SK-N-SH treated with all-trans-retinoic acid at 6 μM for 48 hours (cell line): ENCODE data around the gene ITGB2.

Experiments
- ATAC-seq: fragments of 200-7000 bp; cut with Tn5 transposase; 3 replicates; pipeline ENCODE4 v1.9.1; 2020; ENCODE audit warnings: mild to moderate bottlenecking, moderate library complexity
- ARNTL ChIP-seq: fragments of 450-650 bp; formaldehyde crosslinking; IDR thresholded peaks from 2 replicates; pipeline ENCODE4 v1.5.0; 2020; ENCODE audit warnings: low read depth, mild to moderate bottlenecking, moderate library complexity, borderline replicate concordance
- BACH2 ChIP-seq: fragments of 250-450 bp; sonication (Bioruptor Pico); IDR thresholded peaks from 2 replicates; pipeline ENCODE4 v1.9.0; 2021; ENCODE audit warnings: mild to moderate bottlenecking, borderline replicate concordance
- CSDC2 ChIP-seq: fragments of 250-450 bp; sonication (Bioruptor Pico); IDR thresholded peaks from 2 replicates; pipeline ENCODE4 v1.5.0; 2020; ENCODE audit warnings: mild to moderate bottlenecking, moderate library complexity
- ESRRG ChIP-seq: fragments of 250-450 bp; sonication (Bioruptor Pico); IDR thresholded peaks from 2 replicates; pipeline ENCODE4 v1.6.1; 2021; ENCODE audit warnings: mild to moderate bottlenecking
- GLIS3 ChIP-seq: fragments of 250-450 bp; sonication (Bioruptor Pico); IDR thresholded peaks from 2 replicates; pipeline ENCODE4 v1.5.0; 2020; ENCODE audit warnings: mild to moderate bottlenecking, moderate library complexity
- ISL1 ChIP-seq: fragments of 250-450 bp; sonication (Bioruptor Pico); IDR thresholded peaks from 2 replicates; pipeline ENCODE4 v2.1.2; 2022; ENCODE audit warnings: mild to moderate bottlenecking, moderate library complexity
- OSR1 ChIP-seq: fragments of 250-450 bp; sonication (Bioruptor Pico); IDR thresholded peaks from 2 replicates; pipeline ENCODE4 v1.8.0; 2022; ENCODE audit warnings: moderate library complexity, mild to moderate bottlenecking, inconsistent platforms
- POU6F1 ChIP-seq: fragments of 250-450 bp; sonication (Bioruptor Pico); IDR thresholded peaks from 2 replicates; pipeline ENCODE4 v1.8.0; 2021; ENCODE audit warnings: low read depth, mild to moderate bottlenecking, moderate library complexity, borderline replicate concordance
- PPARA ChIP-seq: fragments of 250-450 bp; sonication (Bioruptor Pico); IDR thresholded peaks from 2 replicates; pipeline ENCODE4 v1.5.0; 2020; ENCODE audit warnings: mild to moderate bottlenecking, borderline replicate concordance
- RARB ChIP-seq: fragments of 250-450 bp; sonication (Bioruptor Pico); IDR thresholded peaks from 2 replicates; pipeline ENCODE4 v1.8.0; 2021; ENCODE audit warnings: mild to moderate bottlenecking, moderate library complexity
- SNAI2 ChIP-seq: fragments of 250-450 bp; sonication (Bioruptor Pico); IDR thresholded peaks from 2 replicates; pipeline ENCODE4 v1.5.0; 2020; ENCODE audit warnings: mild to moderate bottlenecking, moderate library complexity
- TCF4 ChIP-seq: fragments of 250-450 bp; sonication (Bioruptor Pico); IDR thresholded peaks from 2 replicates; pipeline ENCODE4 v1.8.0; 2021; ENCODE audit warnings: mild to moderate bottlenecking, moderate library complexity, borderline replicate concordance
- TOX ChIP-seq: fragments of 250-450 bp; sonication (Bioruptor Pico); IDR thresholded peaks from 2 replicates; pipeline ENCODE4 v1.8.0; 2021; ENCODE audit warnings: mild to moderate bottlenecking, moderate library complexity, borderline replicate concordance
- ZC3H10 ChIP-seq: fragments of 250-450 bp; sonication (Bioruptor Pico); IDR thresholded peaks from 2 replicates; pipeline ENCODE4 v1.5.1; 2021; ENCODE audit warnings: mild to moderate bottlenecking, moderate library complexity
- ZFP3 ChIP-seq: fragments of 250-450 bp; sonication (Bioruptor Pico); IDR thresholded peaks from 2 replicates; pipeline ENCODE4 v1.5.0; 2020; ENCODE audit warnings: mild to moderate bottlenecking, moderate library complexity
- ZFP30 ChIP-seq: fragments of 450-650 bp; formaldehyde crosslinking; IDR thresholded peaks from 2 replicates; pipeline ENCODE4 v1.5.0; 2022; ENCODE audit warnings: mild to moderate bottlenecking, moderate library complexity
- ZNF565 ChIP-seq: fragments of 450-650 bp; formaldehyde crosslinking; conservative IDR thresholded peaks from 2 replicates; pipeline ENCODE4 v1.5.0; 2020; ENCODE audit warnings: low read depth, mild to moderate bottlenecking, moderate library complexity
- ZNF70 ChIP-seq: fragments of 450-650 bp; formaldehyde crosslinking; IDR thresholded peaks from 2 replicates; pipeline ENCODE4 v1.5.0; 2020; ENCODE audit warnings: mild to moderate bottlenecking, moderate library complexity
- ZNF8 ChIP-seq: fragments of 450-650 bp; formaldehyde crosslinking; IDR thresholded peaks from 2 replicates; pipeline ENCODE4 v1.5.0; 2020; ENCODE audit warnings: mild to moderate bottlenecking, moderate library complexity
- TF ChIP-seq, protein P1 (sequence below): fragments of 250-450 bp; sonication (Bioruptor Pico); IDR thresholded peaks from 2 replicates; pipeline ENCODE4 v1.5.1; 2020; ENCODE audit warnings: low read depth, mild to moderate bottlenecking, moderate library complexity
- TF ChIP-seq, protein P2 (sequence below): fragments of 250-450 bp; sonication (Bioruptor Pico); IDR thresholded peaks from 2 replicates; pipeline ENCODE4 v1.5.1; 2021; ENCODE audit warnings: mild to moderate bottlenecking, moderate library complexity
- TF ChIP-seq, protein P3 (sequence below): fragments of 250-450 bp; sonication (Bioruptor Pico); IDR thresholded peaks from 2 replicates; pipeline ENCODE4 v1.8.0; 2020; ENCODE audit warnings: mild to moderate bottlenecking, moderate library complexity, borderline replicate concordance
- TF ChIP-seq, protein P4 (sequence below): fragments of 250-450 bp; sonication (Bioruptor Pico); IDR thresholded peaks from 2 replicates; pipeline ENCODE4 v1.5.0; 2020; ENCODE audit warnings: mild to moderate bottlenecking, moderate library complexity

Gene ITGB2

GRCh38 chr21:44858791-44859190 lies 61.9 kb downstream of the ITGB2 start:
- TF ChIP-seq ZNF565 (CRISPR knock-in tag) (no peak), TCF4 (CRISPR knock-in tag) (no peak), ISL1 (CRISPR knock-in tag) (no peak), ARNTL (CRISPR knock-in tag) (no peak)
- TF ChIP-seq, all 23 proteins: peak for 0
- no peak for ATAC-seq

DNA sequence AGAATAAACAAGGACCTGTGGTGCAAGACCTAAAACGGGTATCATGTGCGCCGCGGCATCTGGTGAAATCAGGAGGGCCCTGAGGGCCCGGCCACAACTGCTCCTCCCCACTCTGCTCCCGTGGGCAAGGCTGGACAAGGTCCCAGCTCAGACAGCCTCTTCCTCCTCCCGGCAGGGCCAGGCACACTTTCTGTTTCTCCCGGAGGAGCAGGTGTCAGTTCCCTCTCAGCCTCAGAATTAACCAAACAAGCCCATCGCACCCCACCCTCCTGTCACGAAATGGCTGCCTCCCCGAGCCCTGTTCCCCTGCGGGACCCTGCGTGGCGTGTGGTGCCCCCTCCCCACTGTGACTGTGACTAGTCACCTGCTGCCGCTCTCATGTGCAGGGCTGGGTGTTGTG lies 62.4 kb downstream of the ITGB2 start:
- ATAC-seq = no peak
- TF ChIP-seq RARB (CRISPR knock-in tag) = no peak
- TF ChIP-seq ZFP3 (CRISPR knock-in tag) = no peak
- no peak for TF ChIP-seq ZC3H10 (CRISPR knock-in tag)
- TF ChIP-seq SNAI2 = no peak
- no peak for TF ChIP-seq PPARA (CRISPR knock-in tag)
- TF ChIP-seq ZFP30 (CRISPR knock-in tag) = no peak
- no peak for TF ChIP-seq CSDC2 (CRISPR knock-in tag)
- no peak for TF ChIP-seq OSR1
- TF ChIP-seq ZNF565 (CRISPR knock-in tag) = no peak
- TF ChIP-seq ISL1 (CRISPR knock-in tag) = no peak
- TF ChIP-seq ESRRG (CRISPR knock-in tag) = no peak
- TF ChIP-seq TOX (CRISPR knock-in tag) = no peak
- TF ChIP-seq ZNF8 (CRISPR knock-in tag) = no peak
- TF ChIP-seq, protein P1, sequence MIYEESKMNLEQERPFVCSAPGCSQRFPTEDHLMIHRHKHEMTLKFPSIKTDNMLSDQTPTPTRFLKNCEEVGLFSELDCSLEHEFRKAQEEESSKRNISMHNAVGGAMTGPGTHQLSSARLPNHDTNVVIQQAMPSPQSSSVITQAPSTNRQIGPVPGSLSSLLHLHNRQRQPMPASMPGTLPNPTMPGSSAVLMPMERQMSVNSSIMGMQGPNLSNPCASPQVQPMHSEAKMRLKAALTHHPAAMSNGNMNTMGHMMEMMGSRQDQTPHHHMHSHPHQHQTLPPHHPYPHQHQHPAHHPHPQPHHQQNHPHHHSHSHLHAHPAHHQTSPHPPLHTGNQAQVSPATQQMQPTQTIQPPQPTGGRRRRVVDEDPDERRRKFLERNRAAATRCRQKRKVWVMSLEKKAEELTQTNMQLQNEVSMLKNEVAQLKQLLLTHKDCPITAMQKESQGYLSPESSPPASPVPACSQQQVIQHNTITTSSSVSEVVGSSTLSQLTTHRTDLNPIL (CRISPR knock-in tag) = no peak
- TF ChIP-seq GLIS3 (CRISPR knock-in tag) = no peak
- TF ChIP-seq, protein P2, sequence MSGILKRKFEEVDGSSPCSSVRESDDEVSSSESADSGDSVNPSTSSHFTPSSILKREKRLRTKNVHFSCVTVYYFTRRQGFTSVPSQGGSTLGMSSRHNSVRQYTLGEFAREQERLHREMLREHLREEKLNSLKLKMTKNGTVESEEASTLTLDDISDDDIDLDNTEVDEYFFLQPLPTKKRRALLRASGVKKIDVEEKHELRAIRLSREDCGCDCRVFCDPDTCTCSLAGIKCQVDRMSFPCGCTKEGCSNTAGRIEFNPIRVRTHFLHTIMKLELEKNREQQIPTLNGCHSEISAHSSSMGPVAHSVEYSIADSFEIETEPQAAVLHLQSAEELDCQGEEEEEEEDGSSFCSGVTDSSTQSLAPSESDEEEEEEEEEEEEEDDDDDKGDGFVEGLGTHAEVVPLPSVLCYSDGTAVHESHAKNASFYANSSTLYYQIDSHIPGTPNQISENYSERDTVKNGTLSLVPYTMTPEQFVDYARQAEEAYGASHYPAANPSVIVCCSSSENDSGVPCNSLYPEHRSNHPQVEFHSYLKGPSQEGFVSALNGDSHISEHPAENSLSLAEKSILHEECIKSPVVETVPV = no peak
- TF ChIP-seq ZNF70 = no peak
- TF ChIP-seq, protein P3, sequence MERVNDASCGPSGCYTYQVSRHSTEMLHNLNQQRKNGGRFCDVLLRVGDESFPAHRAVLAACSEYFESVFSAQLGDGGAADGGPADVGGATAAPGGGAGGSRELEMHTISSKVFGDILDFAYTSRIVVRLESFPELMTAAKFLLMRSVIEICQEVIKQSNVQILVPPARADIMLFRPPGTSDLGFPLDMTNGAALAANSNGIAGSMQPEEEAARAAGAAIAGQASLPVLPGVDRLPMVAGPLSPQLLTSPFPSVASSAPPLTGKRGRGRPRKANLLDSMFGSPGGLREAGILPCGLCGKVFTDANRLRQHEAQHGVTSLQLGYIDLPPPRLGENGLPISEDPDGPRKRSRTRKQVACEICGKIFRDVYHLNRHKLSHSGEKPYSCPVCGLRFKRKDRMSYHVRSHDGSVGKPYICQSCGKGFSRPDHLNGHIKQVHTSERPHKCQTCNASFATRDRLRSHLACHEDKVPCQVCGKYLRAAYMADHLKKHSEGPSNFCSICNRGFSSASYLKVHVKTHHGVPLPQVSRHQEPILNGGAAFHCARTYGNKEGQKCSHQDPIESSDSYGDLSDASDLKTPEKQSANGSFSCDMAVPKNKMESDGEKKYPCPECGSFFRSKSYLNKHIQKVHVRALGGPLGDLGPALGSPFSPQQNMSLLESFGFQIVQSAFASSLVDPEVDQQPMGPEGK (CRISPR knock-in tag) = no peak

- ATAC-seq = no peak
- TF ChIP-seq POU6F1 = no peak
- TF ChIP-seq CSDC2 (CRISPR knock-in tag) = no peak
- no peak for TF ChIP-seq SNAI2
- no peak for TF ChIP-seq TCF4 (CRISPR knock-in tag)
- TF ChIP-seq, protein P4, sequence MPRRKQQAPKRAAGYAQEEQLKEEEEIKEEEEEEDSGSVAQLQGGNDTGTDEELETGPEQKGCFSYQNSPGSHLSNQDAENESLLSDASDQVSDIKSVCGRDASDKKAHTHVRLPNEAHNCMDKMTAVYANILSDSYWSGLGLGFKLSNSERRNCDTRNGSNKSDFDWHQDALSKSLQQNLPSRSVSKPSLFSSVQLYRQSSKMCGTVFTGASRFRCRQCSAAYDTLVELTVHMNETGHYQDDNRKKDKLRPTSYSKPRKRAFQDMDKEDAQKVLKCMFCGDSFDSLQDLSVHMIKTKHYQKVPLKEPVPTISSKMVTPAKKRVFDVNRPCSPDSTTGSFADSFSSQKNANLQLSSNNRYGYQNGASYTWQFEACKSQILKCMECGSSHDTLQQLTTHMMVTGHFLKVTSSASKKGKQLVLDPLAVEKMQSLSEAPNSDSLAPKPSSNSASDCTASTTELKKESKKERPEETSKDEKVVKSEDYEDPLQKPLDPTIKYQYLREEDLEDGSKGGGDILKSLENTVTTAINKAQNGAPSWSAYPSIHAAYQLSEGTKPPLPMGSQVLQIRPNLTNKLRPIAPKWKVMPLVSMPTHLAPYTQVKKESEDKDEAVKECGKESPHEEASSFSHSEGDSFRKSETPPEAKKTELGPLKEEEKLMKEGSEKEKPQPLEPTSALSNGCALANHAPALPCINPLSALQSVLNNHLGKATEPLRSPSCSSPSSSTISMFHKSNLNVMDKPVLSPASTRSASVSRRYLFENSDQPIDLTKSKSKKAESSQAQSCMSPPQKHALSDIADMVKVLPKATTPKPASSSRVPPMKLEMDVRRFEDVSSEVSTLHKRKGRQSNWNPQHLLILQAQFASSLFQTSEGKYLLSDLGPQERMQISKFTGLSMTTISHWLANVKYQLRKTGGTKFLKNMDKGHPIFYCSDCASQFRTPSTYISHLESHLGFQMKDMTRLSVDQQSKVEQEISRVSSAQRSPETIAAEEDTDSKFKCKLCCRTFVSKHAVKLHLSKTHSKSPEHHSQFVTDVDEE (CRISPR knock-in tag) = no peak
- TF ChIP-seq BACH2 (CRISPR knock-in tag) = no peak
- TF ChIP-seq ZNF565 (CRISPR knock-in tag) = no peak
- TF ChIP-seq, protein P1 (CRISPR knock-in tag) = no peak
- TF ChIP-seq OSR1 = no peak
- TF ChIP-seq RARB (CRISPR knock-in tag) = no peak
- no peak for TF ChIP-seq ISL1 (CRISPR knock-in tag)
- TF ChIP-seq ARNTL (CRISPR knock-in tag) = no peak
- TF ChIP-seq, protein P2 = no peak
- TF ChIP-seq, protein P3 (CRISPR knock-in tag) = no peak
Measured at GRCh38 chr21:44857127-44857892, 63.4 kb downstream of the ITGB2 start.
